GM10266 (cell line): ENCODE results near the gene CFAP97.
"Not testable (repeated sequence)": the region's sequence is repeated elsewhere in the genome, so short reads cannot be mapped to it uniquely, and the experiment has no call there.

ENCODE experiments used
- DNase-seq: peaks from one replicate; pipeline ENCODE4 v3.0.0; 2012; ENCODE audit errors: extremely low spot score
- CTCF ChIP-seq: IDR thresholded peaks from 2 replicates; pipeline ENCODE4 v1.5.1; 2012; ENCODE audit warnings: mild to moderate bottlenecking, low read depth; ENCODE audit not compliant: control insufficient read depth, insufficient read depth; ENCODE audit errors: missing control alignments

Gene CFAP97

GRCh38 chr4:185213877-185214276 lies 10.1 kb upstream of the CFAP97 start:
- peak; percentile 59 for DNase-seq

GRCh38 chr4:185212581-185212980 lies 8.8 kb upstream of the CFAP97 start:
- TF ChIP-seq CTCF, result no peak
- no peak for DNase-seq

More at GRCh38 chr4:185213877-185214276, 10.1 kb upstream of the CFAP97 start:
- no peak for TF ChIP-seq CTCF

DNA sequence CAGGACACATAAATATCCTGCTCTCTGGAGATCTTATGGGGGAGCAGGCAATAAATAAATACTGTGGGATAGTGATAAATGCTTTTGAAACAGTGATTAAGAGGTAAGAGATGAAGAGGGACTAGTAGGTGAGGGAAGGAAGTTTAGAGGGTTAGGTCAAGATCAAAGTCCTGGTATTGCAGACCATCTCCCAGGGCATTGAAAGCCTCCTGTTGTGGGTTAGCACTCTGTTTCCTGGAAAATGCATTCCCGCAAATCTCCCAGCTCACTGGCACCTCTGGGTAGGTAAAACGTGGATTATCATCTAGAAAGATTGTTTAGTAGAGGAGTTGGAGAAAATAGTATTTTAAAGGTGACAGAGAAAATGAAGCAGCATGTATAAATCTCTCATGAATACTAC lies 7.8 kb upstream of the CFAP97 start:
- DNase-seq, result no peak
- no peak for TF ChIP-seq CTCF

DNA sequence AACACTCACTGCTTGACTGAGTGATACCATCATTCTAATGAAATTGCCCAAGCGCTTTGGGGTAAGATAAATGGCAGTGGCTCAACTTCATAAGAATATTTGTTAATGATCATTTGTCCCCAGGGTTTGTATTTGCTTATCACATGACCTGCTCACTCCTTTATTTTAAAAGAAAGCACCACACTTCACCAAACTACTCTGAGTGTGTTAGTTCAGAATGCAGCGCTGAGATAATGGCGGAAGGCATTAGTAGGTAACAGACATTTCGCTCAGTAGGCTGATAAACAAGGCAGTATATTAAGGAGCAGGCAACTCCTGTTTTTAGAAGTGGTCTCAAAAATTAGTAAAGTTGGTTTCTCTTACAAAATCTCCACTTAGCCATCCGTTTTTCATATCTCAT lies 7.2 kb upstream of the CFAP97 start:
- no peak for TF ChIP-seq CTCF
- no peak for DNase-seq

DNA sequence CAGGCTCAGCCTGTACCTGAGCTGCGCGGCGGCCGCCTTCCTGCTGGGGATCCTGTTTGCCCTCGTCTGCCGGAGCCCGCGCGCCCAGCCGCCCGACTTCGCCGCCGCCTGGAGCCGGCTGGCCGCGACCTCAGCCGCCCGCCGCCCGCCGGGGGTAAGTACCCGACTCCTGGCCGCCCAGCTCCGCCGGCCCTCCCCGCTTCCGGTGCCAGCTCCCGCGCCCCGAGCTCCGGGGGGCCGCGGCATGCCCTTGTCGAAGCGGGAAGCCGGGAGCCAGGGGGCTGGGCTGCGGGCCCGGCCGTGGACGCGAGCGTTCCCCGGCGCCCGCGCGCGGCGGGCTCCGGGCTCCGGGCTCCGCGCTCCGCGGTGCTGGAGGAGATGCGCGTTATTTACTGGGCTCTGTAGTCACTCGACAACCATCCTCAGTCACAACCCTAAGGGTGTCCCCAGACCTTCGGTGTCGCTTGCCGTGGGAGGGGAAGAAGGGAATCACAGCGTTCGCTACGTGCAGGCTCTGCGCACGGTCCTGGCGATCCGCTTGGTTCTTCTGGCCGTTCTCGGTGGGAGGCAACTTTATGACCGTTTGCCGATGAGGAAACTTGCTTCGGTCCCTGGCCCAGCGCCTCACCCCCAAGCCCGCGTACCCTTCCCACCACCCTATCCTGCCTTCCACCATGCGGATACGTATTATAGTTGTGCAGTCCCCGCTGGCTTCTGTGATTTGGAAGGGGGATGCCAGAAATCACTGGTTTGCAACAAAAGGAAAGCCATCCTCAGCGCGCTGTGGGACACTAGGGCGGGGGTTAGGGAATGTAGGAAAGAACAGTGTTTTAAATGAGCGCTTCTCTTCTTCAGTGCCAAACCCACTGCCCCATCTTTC lies 6.5 kb upstream of the CFAP97 start:
- TF ChIP-seq CTCF, result no peak
- DNase-seq, result no peak

DNA sequence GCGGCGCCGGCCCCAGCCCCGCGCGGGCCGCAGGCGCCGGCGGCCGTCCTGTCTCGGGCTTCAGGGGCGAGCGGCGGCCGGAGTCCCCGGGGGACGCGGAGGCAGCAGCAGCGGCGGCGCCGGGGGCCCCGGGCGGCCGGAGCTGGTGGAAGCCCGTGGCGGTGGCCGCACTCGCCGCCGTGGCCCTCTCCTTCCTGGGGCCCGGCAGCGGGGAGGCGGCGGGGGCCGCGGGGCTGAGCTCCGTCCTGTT lies 6.0 kb upstream of the CFAP97 start:
- not testable (repeated sequence) for DNase-seq

GRCh38 chr4:185209031-185209851 lies 5.4 kb upstream of the CFAP97 start, which contains the start of gene SNX25:
TSS of gene SNX25 (plus strand) at chr4:185209598. CDS start at chr4:185209827, 229 bp downstream.
- peak; percentile 60 for TF ChIP-seq CTCF
- peak; percentile 95 for DNase-seq
